GM13976 (cell line): ENCODE measurements around the gene PLXNC1.

Source experiments
- DNase-seq: peaks from one replicate; pipeline ENCODE4 v3.0.0; 2012; ENCODE audit warnings: low spot score
- in situ Hi-C: fragments of 300-500 bp; cut with MboI; formaldehyde crosslinking; loops from one replicate; pipeline ENCODE4 v1.12.0; 2022; ENCODE audit warnings: low sequenced_read_pairs, mixed read lengths, inconsistent platforms; ENCODE audit not compliant: unreplicated experiment
- TF ChIP-seq, protein P1 (sequence below): IDR thresholded peaks from 2 replicates; pipeline ENCODE4 v1.5.1; 2012; ENCODE audit warnings: borderline replicate concordance, mild to moderate bottlenecking; ENCODE audit not compliant: insufficient read depth; ENCODE audit errors: extremely low read depth, missing control alignments, control extremely low read depth

The PLXNC1 gene

GRCh38 chr12:94245631-94246383 lies 97.4 kb downstream of the PLXNC1 start:
- in situ Hi-C loops, result no loop called here
- no peak for DNase-seq
- TF ChIP-seq, protein P1, sequence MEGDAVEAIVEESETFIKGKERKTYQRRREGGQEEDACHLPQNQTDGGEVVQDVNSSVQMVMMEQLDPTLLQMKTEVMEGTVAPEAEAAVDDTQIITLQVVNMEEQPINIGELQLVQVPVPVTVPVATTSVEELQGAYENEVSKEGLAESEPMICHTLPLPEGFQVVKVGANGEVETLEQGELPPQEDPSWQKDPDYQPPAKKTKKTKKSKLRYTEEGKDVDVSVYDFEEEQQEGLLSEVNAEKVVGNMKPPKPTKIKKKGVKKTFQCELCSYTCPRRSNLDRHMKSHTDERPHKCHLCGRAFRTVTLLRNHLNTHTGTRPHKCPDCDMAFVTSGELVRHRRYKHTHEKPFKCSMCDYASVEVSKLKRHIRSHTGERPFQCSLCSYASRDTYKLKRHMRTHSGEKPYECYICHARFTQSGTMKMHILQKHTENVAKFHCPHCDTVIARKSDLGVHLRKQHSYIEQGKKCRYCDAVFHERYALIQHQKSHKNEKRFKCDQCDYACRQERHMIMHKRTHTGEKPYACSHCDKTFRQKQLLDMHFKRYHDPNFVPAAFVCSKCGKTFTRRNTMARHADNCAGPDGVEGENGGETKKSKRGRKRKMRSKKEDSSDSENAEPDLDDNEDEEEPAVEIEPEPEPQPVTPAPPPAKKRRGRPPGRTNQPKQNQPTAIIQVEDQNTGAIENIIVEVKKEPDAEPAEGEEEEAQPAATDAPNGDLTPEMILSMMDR, result no peak

DNA sequence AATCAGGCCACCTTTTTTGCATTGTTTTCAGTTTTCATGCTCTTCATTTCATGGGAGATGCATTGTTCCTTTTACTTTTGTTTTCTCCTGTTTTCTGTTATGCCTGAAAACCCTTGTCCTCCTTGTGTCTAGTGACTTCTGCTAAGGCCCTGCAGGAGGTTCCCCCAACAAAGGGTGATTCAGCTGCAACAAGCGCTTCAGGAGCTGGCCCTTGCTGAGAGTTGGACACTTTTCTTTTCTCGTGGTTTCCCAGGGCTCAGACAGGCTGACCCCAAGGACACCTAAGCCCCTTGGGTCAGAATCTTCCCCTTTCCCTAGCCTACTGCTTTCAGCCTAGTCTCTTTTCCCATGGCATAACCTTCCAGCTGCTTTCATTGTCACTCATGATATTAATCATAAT lies 98.9 kb downstream of the PLXNC1 start:
- TF ChIP-seq, protein P1, result no peak
- in situ Hi-C loops, result no loop called here
- no peak for DNase-seq

- no peak for DNase-seq
- in situ Hi-C loops, result no loop called here
Measured at GRCh38 chr12:94248582-94248981, 100.2 kb downstream of the PLXNC1 start.

DNA sequence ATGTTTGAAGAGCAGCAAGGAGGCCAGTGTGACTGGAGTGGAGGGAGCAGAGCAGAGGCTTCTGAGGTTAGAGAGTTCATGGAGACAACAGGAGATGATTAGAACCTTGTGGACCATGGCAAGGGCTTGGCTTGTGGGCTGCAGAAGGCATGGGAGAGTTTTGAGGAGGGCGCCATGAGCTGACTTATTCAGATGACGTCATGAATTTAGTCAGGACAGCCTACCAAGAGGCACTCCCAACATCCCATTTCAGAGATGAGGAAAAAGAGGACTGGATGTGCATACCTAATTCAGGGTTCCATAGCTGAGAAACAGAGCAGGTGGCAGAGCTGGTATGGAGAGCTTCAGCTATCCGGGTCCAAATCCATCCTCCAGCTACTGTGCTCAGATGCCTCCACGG lies 101.8 kb downstream of the PLXNC1 start:
- no peak for DNase-seq
- in situ Hi-C loops, result no loop called here
- TF ChIP-seq, protein P1, result no peak

More at GRCh38 chr12:94248582-94248981, 100.2 kb downstream of the PLXNC1 start:
- TF ChIP-seq, protein P1, result no peak

- TF ChIP-seq, protein P1, result no peak
- no peak for DNase-seq
- in situ Hi-C loops, result no loop called here
Measured at GRCh38 chr12:94254270-94254669, 105.9 kb downstream of the PLXNC1 start.

DNA sequence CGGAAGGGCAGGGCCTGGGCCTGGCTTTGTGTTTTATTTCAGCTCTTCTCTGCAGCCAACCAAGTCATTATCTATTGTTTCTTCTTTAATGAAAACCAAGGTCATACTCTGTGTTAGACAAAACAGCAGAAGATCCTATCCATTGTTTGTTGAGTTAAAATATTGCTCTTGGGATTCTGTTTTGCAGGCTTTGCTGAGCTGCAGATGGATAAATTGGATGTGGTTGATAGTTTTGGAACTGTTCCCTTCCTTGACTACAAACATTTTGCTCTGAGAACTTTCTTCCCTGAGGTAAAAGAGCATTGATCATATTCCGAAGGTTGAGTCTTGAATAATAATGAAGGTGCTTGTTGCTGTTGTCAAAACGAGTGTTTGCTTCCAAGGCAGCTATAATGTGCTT lies 106.6 kb downstream of the PLXNC1 start:
- TF ChIP-seq, protein P1, result no peak
- in situ Hi-C loops, result no loop called here

More for the DNA sequence above, 106.6 kb downstream of the PLXNC1 start:
- DNase-seq, result no peak
